Choroid plexus epithelial cell (primary cell): Measurements from ENCODE around the gene TRMT2A.

Source experiments
- DNase-seq: peaks from one replicate; pipeline ENCODE4 v3.0.0-alpha.2; 2010; ENCODE audit warnings: low read depth
- H3K4me3 ChIP-seq: 2 replicates; pipeline ENCODE4 v1.5.1; 2011; ENCODE audit warnings: low read depth, mild to moderate bottlenecking, control low read depth, low read length, moderate library complexity
- CTCF ChIP-seq: conservative IDR thresholded peaks from 2 replicates; pipeline ENCODE4 v1.5.1; 2011; ENCODE audit warnings: low read depth, mild to moderate bottlenecking, control low read depth, inconsistent platforms, low read length, moderate library complexity

Gene TRMT2A

GRCh38 chr22:20101638-20102037 is 15.4 kb downstream of the TRMT2A start:
- no peak for TF ChIP-seq CTCF
- no peak overlapping the region for H3K4me3 ChIP-seq
- DNase-seq, result no peak

GRCh38 chr22:20099099-20099711 is 17.8 kb downstream of the TRMT2A start:
- no peak for TF ChIP-seq CTCF
- no peak for DNase-seq
- no peak overlapping the region for H3K4me3 ChIP-seq

GRCh38 chr22:20096574-20097420 is 20.2 kb downstream of the TRMT2A start:
- no peak for TF ChIP-seq CTCF
- DNase-seq, result no peak
- no peak overlapping the region for H3K4me3 ChIP-seq

- TF ChIP-seq CTCF, result no peak
- no peak for DNase-seq
Measured at GRCh38 chr22:20095521-20095920, 21.5 kb downstream of the TRMT2A start.

GRCh38 chr22:20094197-20094807 is 22.7 kb downstream of the TRMT2A start:
- no peak overlapping the region for H3K4me3 ChIP-seq
- TF ChIP-seq CTCF, result no peak
- no peak for DNase-seq

More at GRCh38 chr22:20095521-20095920, 21.5 kb downstream of the TRMT2A start:
- H3K4me3 ChIP-seq, result no peak overlapping the region

GRCh38 chr22:20093418-20094196 is 23.4 kb downstream of the TRMT2A start:
- no peak for DNase-seq
- no peak overlapping the region for H3K4me3 ChIP-seq
- no peak for TF ChIP-seq CTCF
